Mucosa of gallbladder (tissue), 1 donor: ENCODE measurements around the gene OSBPL2. TPM values are rescaled to one million over a fixed set of nuclear protein-coding genes. Genes with fewer than 3 reads are reported as not detected.

ENCODE experiments used
- DNase-seq: peaks from one replicate; pipeline ENCODE4 v3.0.0-alpha.2; 2020; ENCODE audit warnings: low spot score
- total RNA-seq: library from RNA; stranded (reverse); gene quantifications from one replicate; pipeline ENCODE4 v1.2.1, GENCODE V29; 2021
- donor health status: DM: no; HTN: no; CAD: no.

Gene OSBPL2
- 85.3 TPM for total RNA-seq

GRCh38 chr20:62237801-62238568, at the start of gene OSBPL2:
OSBPL2 (plus strand) TSS chr20:62238521; CDS start chr20:62256185, 17,664 bp downstream.
- DNase-seq: peak; percentile 99

DNA sequence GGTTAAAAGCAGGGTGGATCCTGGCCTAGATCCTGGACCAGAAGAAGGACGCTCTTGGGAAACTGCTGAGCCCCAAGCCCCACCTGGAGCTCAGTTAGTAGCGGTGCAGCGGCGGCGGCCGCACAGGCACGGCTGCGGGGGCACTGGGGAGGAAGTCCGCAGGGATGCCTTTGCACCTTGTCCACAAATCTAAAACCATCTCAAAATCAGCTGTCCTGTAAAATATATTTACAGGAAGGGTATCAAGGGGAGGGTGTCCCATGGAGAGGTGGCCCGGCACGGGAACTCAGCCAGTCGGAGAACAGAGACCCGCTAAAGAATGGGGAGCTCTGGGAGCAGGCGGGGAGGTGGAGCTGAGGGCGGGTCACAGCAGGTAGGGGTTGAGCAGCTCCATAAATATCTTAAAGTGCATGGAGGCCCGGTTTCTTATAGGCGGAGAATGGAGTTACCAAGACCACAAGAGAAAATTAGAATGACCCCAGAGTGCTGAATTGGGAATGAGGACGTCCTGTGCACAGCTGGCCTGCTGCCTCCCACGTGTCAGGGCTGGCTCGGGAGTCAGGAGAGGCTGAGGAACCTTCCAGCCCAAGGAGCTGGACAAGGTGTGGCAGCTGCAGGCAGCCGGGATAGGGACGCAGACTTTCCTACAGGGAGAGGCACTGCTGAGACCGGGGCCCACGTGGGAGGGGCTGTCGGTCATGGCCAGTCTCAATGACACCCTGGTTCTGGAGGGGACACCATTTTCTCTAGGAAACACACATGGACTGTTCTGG, 47.5 kb upstream of the OSBPL2 start:
- DNase-seq: no peak

DNA sequence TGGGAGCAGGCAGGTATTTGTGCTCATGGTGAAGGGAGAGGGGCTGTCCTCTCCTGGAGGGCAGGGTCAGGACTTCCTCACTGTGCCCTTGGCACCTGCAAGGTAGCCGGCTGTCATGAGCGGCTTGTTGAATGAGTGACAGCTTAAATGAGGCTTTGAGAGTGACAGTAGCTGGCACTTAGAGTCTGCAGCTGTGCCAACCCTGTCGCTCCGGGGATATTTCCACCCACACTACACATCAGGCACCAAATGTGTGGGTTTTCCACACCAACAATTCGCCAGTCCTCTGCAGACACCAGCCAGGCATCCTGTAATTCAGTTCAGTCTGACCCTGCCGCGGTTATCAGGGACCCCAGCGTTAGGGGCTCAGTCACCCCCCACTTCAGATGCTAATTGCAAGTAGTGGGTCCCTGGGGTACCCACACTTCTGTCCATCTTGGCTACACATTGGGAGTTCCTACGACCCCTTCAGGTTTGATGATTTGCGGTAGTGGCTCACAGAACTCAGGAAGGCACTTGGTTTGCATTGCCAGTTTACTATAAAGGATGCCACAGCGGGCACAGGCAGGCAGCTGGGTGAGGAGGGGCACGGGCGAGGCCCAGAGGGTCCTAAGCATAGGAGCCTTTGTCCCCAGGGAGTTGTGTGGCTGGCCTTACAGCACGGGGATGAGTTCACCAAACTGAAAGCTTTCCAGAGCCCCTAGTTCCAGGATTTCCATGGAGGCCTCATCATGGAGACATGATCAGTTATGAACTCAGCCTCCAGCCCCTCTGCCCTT, 46.4 kb upstream of the OSBPL2 start:
- DNase-seq: no peak

DNA sequence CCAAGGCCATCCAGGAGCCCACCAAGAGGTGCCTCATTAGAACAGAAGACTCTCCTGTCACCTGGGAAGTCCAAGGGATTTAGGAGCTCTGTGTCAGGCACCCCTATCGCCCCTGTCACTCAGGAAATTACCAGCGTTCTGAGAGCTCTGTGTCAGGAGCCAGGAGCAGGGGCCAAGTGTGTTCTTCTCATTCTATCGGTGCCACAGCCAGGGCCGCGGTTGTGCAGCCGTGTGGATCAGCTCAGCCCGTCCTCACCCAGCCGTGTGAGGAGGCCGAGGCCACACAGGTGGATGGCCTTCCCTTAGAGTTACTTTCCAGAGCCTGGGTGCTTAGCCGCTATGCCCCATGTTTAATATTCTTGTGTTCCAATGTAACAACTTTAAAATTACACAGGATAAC, 45.7 kb upstream of the OSBPL2 start:
- DNase-seq: no peak

GRCh38 chr20:62193079-62194025, 45.0 kb upstream of the OSBPL2 start:
- no peak for DNase-seq

DNA sequence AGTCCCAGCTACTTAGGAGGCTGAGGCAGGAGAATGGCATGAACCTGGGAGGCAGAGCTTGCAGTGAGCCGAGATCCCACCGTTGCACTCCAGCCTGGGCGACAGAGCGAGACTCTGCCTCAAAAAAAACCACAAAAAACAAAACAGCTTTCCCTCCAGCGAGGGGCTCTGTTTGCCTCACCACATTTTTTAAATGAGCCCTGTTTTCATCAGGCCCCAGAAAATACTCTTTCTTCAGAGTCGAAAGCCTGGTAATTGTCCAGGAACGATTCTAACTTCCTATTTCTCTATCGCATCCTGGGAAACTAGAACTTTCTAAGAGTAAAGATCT, 43.3 kb upstream of the OSBPL2 start:
- no peak for DNase-seq

DNA sequence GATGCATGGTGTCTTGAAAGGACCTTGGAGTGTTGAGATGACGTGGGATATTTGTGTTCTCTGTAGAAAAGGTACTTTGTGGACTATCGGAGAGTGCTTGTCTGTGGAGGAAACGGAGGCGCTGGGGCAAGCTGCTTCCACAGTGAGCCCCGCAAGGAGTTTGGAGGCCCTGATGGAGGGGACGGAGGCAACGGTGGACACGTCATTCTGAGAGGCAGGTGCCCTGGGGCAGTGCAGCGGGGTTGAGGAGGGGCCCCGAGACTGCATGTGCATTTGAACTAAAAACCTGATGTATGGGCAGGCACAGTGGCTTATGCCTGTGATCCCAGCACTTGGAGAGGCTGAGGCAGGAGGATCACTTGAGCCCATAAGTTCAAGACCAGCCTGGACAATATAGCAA, 42.6 kb upstream of the OSBPL2 start:
- no peak for DNase-seq

DNA sequence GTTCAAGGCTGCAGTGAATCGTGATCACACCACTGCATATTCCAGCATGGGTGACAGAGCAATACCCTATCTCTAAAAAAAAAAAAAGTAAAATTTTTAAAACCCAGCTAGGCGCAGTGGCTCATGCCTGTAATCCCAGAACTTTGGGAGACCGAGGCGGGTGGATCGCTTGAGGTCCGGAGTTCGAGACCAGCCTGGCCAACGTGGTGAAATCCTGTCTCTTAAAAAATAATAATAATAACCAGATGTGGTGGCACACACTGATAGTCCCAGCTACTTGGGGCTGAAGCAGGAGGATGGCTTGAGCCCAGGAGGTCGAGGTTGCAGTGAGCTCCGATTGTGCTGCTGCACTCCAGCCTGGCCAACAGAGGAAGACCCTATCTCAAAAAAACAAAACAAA, 42.0 kb upstream of the OSBPL2 start:
- DNase-seq: no peak

DNA sequence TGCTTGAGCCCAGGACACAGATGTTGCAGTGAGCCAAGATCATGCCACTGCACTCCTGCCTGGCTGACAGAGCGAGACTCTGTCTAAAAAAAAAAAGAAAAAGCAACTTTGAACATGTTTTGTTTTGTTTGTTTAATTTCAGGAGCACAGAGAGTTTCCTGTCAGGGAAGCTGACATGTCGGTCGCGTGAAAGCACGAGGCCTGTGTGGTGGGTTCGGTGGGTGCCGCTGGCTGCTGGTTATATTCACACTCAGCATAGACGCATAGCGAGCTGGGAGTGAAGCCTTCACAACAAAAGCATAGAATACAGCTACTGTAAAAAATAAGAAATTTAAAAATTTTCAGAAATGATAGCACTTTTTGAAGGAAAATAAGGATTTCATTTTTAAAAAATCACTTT, 41.0 kb upstream of the OSBPL2 start:
- no peak for DNase-seq

DNA sequence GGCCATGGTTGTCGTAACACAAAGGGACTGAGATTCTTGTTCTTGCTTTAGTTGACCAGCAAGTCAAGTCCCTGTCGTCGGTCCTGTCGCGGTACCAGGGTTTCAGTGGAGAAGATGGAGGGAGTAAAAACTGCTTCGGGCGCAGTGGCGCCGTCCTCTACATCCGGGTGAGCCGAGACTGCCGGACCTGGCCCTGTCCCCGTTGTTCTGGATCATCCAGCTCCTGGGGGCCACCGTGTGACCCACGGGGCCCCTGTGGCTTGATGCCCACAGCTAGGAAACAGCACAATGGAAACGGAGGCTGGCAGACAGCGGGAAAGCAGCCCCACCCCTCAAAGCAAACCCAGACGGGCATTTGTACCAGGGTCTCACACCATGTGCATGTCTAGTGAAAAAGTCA, 40.5 kb upstream of the OSBPL2 start:
- DNase-seq: no peak

- DNase-seq: no peak
Observed at GRCh38 chr20:62198496-62198895, 39.8 kb upstream of the OSBPL2 start.

DNA sequence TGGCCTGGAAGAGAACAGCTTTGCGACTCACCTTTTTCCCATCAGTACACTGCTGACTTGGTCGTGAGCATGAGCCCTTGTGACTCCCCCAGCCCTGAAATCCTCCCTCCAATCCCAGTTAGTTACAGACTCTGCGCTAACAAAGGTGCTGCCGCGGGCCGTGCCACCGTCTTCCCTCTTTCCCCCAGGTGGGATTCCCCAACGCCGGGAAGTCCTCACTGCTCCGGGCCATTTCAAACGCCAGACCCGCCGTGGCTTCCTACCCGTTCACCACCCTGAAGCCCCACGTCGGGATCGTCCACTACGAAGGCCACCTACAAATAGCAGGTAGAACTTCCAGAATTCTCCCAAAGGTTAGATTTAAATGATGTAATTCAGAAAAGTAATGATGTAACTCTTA, 39.4 kb upstream of the OSBPL2 start:
- DNase-seq: no peak

GRCh38 chr20:62200491-62201172, 37.7 kb upstream of the OSBPL2 start:
- no peak for DNase-seq

DNA sequence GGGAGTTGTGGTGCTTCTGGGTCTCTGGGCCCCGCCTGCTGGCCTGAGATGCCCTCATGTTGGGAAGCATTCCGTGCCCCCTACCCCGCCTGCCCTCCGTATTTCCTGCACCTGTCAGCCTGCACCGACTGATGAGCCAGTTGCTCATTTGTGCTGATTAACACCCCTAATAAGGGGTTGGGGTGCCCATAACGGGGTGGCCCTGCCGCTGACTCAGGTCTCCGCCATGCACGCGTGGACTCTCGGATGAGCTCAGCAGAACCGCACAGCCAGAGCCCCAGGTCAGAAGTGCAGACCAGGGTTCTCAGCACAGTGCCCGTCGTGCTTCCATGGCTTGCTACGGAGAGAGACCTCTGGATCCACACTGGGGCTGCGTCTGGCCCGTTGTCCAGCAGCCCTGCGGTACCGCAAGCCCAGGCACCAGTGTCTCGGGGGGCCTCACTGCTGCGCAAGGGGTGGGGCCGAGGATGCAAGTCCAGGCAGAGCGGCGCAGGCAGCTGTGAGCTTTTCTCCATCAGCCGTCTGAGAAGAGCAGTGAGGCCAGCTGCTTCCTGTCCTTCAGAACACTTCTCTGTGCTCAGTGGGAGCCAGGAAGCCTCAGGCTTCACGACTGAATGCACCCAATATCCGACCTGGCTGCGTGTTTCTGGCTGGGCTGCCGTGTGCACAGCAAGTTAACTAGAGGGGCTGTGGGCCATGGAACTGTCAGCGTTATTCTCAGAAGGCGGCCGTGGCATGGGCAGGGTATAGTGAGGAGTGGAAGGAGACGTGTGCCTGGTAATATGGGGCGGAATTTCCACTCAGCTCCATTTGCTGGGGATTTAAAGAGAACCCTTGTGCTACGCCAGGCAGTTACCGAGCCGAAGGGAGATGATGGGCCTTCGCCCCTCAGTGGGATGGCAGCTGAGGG, 36.9 kb upstream of the OSBPL2 start:
- no peak for DNase-seq

- no peak for DNase-seq
Observed at GRCh38 chr20:62202083-62202395, 36.3 kb upstream of the OSBPL2 start.

- DNase-seq: no peak
Observed at GRCh38 chr20:62202676-62203377, 35.5 kb upstream of the OSBPL2 start.

DNA sequence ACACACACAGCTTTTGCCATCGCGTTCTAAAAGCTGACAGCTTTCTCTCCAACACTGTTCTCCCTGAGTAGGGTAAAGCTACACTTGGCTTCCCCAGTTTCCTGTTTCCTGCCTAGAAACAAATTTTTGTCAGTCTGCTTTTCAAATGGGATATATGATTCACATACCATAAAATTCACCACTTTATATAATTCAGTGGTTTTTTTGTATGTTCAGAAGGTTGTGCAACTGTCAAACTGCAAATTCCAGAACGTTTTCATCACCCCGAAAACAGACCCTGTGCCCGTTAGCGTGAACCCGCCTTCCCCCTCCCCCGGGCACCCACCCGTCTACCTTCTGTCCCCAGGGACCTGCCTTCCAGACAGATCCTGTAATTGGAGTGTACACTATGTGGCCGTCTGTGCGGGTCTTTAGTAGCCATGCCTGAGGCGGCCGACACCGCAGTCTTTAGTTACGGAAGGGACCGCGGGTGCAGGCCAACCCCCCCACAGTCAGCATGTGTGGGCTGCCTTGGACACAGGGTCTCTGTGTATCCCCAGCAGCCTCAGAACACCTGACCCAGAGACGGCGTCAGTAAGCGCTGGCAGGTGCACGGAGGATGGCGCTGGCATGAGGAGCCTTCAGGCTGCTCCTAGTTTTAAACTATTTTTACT, 34.8 kb upstream of the OSBPL2 start:
- no peak for DNase-seq

DNA sequence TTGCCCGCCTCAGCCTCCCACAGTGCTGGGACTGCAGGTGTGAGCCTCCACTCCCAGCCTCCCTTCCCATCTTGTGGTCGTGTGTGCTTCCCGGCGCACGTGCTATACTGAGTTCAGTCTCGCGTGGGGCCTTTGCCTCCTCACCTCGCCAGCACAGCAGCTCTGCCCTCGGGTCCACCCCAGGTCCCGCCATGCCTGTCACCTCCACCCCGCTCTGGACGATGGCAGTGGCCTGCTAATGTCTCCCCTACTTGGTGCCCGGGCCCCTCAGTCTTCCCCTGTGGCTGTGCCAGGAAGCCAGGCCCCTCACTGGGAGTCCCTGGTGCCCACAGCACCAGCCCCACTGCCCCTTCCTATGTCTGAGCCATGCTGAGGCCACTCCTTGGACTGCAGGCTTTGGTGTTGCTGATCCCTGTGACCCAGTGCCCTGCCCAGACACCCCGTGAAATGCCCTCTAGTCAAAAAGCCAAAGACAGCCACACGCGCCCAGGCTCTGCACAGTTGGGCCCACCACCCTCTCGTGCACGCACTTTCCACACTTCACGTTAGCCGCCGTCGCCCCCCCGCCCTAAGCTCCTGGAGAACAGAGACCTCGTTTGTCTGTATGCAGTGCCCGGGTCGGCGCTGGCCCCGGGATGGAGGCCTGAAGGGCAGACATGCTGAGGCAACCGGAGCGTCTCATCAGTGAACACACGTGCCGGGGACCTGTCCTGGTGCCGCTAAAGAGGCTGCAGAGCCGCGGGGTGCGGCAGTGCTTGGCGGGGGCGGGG, 32.5 kb upstream of the OSBPL2 start:
- DNase-seq: no peak
